K562 (cell line): ENCODE data around the gene LRRIQ4. TPM values are rescaled to one million over a fixed set of nuclear protein-coding genes. Genes with fewer than 3 reads are reported as not detected.
A peak's percentile ranks its signal among the peaks of the same experiment; 100 is the strongest.

Source experiments
- BMI1 ChIP-seq: fragments of 150-350 bp; IDR thresholded peaks from 2 replicates; pipeline ENCODE4 v1.6.1; 2014; ENCODE audit warnings: low read length
- BRD9 ChIP-seq: fragments of 450-650 bp; IDR thresholded peaks from 2 replicates; pipeline ENCODE4 v1.6.1; 2018; ENCODE audit warnings: low read depth; ENCODE audit not compliant: partially characterized antibody
- CTBP1 ChIP-seq: fragments of 450-650 bp; IDR thresholded peaks from 2 replicates; pipeline ENCODE4 v1.6.1; 2016; ENCODE audit warnings: borderline replicate concordance
- GATAD2B ChIP-seq: fragments of 450-650 bp; IDR thresholded peaks from 2 replicates; pipeline ENCODE4 v1.6.1; 2017; ENCODE audit warnings: mild to moderate bottlenecking, borderline replicate concordance
- KDM4B ChIP-seq, 2 experiments: fragments of 450-650 bp in 1 of 2; sonication (generic) in 1 of 2; IDR thresholded peaks; 2 replicates each; pipeline ENCODE4 v1.6.1; 2016 to 2017; ENCODE audit warnings: borderline replicate concordance in 2 of 2, antibody characterized with exemption in 1 of 2, low read depth in 1 of 2, mild to moderate bottlenecking in 1 of 2
- STAT5A ChIP-seq: IDR thresholded peaks from 2 replicates; pipeline ENCODE4 v1.6.1; 2012; ENCODE audit warnings: low read length, inconsistent platforms, borderline replicate concordance
- TARDBP ChIP-seq: fragments of 450-650 bp; IDR thresholded peaks from 2 replicates; pipeline ENCODE4 v1.6.1; 2016
- TOE1 ChIP-seq, 2 experiments: fragments of 450-650 bp in 1 of 2; sonication (generic) in 1 of 2; formaldehyde crosslinking in 1 of 2; IDR thresholded peaks; 2 replicates each; pipeline versions ENCODE4 v1.7.1 to v1.8.0; 2016 to 2022; ENCODE audit warnings: borderline replicate concordance in 2 of 2, mild to moderate bottlenecking in 2 of 2, antibody characterized with exemption in 1 of 2, inconsistent platforms in 1 of 2, low read depth in 1 of 2, missing genetic modification reagents in 1 of 2, moderate library complexity in 1 of 2
- U2AF1 ChIP-seq: fragments of 200-400 bp; formaldehyde crosslinking; optimal IDR thresholded peaks from 2 replicates; pipeline ENCODE3; 2017; ENCODE audit warnings: mild to moderate bottlenecking, low read depth, low read length, moderate library complexity
- ZNF41 ChIP-seq: fragments of 250-450 bp; sonication (Bioruptor Pico); conservative IDR thresholded peaks from 2 replicates; pipeline ENCODE4 v1.4.0; 2020; ENCODE audit warnings: mild to moderate bottlenecking
- ZNF57 ChIP-seq: fragments of 450-650 bp; formaldehyde crosslinking; IDR thresholded peaks from 2 replicates; pipeline ENCODE4 v1.4.0; 2020; ENCODE audit warnings: mild to moderate bottlenecking, moderate library complexity
- ZNF785 ChIP-seq: fragments of 250-450 bp; sonication (Bioruptor Pico); IDR thresholded peaks from 2 replicates; pipeline ENCODE4 v1.4.0; 2020; ENCODE audit warnings: mild to moderate bottlenecking
- polyA plus RNA-seq, 8 experiments: library from polyadenylated mRNA; depleted of rRNA in 4 of 8; stranded (reverse) in 5 of 8; unstranded in 3 of 8; fragments of >200 nt; fragmentation: Nextera tagmentation in 2 of 8; fragmentation: Illumina TruSeq in 1 of 8; extraction: Ambion mirVana in 2 of 8; extraction: Trizol in 1 of 8; gene quantifications; 2 replicates each; pipeline versions ENCODE4 v1.2.1 to v1.2.3, GENCODE V29; 2011 to 2014; ENCODE audit warnings: inconsistent platforms in 1 of 8, missing spikeins in 1 of 8
- total RNA-seq, 7 experiments: library from RNA; depleted of rRNA in 6 of 7; stranded (reverse); fragments of >200 nt in 6 of 7; fragmentation: Illumina TruSeq in 2 of 7; extraction: Trizol in 2 of 7; gene quantifications; 2 replicates each; pipeline versions ENCODE4 v1.2.1 to v1.2.3, GENCODE V29; 2011 to 2021; ENCODE audit warnings: low replicate concordance in 1 of 7
- TF ChIP-seq, protein P1 (sequence below), 2 experiments: fragments of 450-650 bp in 1 of 2; sonication (generic) in 1 of 2; formaldehyde crosslinking in 1 of 2; IDR thresholded peaks in 1 of 2; conservative IDR thresholded peaks in 1 of 2; 2 replicates each; pipeline versions ENCODE4 v1.6.1 to v1.8.1; 2016 to 2023; ENCODE audit warnings: mild to moderate bottlenecking in 2 of 2, moderate library complexity in 2 of 2, inconsistent platforms in 1 of 2, missing genetic modification reagents in 1 of 2
- TF ChIP-seq, protein P2 (sequence below): fragments of 250-450 bp; sonication (Bioruptor Pico); IDR thresholded peaks from 2 replicates; pipeline ENCODE4 v1.5.0; 2020; ENCODE audit warnings: mild to moderate bottlenecking, borderline replicate concordance
- TF ChIP-seq, protein P3 (sequence below): fragments of 250-450 bp; sonication (Bioruptor Pico); IDR thresholded peaks from 2 replicates; pipeline ENCODE4 v1.5.0; 2021
- TF ChIP-seq, protein P4 (sequence below): IDR thresholded peaks from 2 replicates; pipeline ENCODE4 v1.6.1; 2011; ENCODE audit warnings: borderline replicate concordance, low read depth, mild to moderate bottlenecking, moderate library complexity, low read length; ENCODE audit not compliant: insufficient read depth, poor library complexity, severe bottlenecking
- TF ChIP-seq, protein P5 (sequence below): fragments of 250-450 bp; sonication (Bioruptor Pico); IDR thresholded peaks from 2 replicates; pipeline ENCODE4 v1.8.0; 2022; ENCODE audit warnings: inconsistent platforms

The LRRIQ4 gene
- total and polyA plus RNA-seq, 9 of the 15 experiments (the other 6 are each of a cell fraction or from before 2014, with no cell fraction given): not detected

DNA sequence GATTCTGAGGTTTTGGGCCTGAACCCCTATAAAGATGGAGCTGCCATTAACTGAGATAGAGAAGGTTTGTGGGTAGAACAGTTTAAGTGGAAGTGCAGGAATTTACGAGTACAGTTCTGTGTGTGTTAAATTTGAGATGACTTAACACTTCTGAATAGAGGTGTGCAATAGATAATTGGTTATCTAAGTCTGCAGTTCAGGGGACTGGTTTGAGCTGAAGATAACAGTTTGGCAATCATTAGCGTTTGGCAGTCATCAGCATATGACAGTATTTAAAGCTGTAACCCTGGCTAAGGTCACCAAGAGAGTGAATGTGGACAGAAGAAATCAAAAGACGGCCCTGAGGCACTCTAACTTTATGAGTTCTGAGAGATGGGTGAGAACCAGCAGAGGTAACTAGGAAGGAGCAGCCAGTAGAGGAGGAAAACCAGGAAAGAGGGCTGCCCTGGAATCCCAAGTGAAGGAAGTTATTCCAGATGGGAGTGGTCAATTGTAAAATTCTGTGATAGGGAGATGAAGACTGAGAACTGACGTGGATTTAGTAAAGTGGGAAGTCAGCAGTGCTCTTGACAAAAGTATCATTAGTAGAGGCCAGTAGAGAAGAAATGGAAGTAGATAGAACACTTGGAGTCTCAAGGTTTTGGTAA is 31.3 kb upstream of the LRRIQ4 start (continued):
- TF ChIP-seq, protein P1, sequence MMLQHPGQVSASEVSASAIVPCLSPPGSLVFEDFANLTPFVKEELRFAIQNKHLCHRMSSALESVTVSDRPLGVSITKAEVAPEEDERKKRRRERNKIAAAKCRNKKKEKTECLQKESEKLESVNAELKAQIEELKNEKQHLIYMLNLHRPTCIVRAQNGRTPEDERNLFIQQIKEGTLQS (IDR thresholded peaks at IDR 0.05): peak; percentile 44; the same call in 1 of the 2 replicates
- TF ChIP-seq, protein P1 (CRISPR knock-in tag; conservative IDR thresholded peaks at IDR 0.05): no peak
- TF ChIP-seq BRD9: no peak
- TF ChIP-seq ZNF41 (CRISPR knock-in tag): no peak
- no peak for TF ChIP-seq TOE1 (IDR thresholded peaks at IDR 0.05; ENCODE audit: borderline replicate concordance)
- TF ChIP-seq TOE1 (CRISPR knock-in tag; IDR thresholded peaks at IDR 0.05; ENCODE audit: borderline replicate concordance, low read depth): no peak
- TF ChIP-seq, protein P2, sequence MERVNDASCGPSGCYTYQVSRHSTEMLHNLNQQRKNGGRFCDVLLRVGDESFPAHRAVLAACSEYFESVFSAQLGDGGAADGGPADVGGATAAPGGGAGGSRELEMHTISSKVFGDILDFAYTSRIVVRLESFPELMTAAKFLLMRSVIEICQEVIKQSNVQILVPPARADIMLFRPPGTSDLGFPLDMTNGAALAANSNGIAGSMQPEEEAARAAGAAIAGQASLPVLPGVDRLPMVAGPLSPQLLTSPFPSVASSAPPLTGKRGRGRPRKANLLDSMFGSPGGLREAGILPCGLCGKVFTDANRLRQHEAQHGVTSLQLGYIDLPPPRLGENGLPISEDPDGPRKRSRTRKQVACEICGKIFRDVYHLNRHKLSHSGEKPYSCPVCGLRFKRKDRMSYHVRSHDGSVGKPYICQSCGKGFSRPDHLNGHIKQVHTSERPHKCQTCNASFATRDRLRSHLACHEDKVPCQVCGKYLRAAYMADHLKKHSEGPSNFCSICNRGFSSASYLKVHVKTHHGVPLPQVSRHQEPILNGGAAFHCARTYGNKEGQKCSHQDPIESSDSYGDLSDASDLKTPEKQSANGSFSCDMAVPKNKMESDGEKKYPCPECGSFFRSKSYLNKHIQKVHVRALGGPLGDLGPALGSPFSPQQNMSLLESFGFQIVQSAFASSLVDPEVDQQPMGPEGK: no peak
- TF ChIP-seq KDM4B (IDR thresholded peaks at IDR 0.05; ENCODE audit: borderline replicate concordance in 2 of 2, low read depth in 1 of 2): no peak
- no peak for TF ChIP-seq BMI1
- TF ChIP-seq GATAD2B: no peak; the same call in 1 of the 2 replicates
- TF ChIP-seq ZNF57 (CRISPR knock-in tag): no peak
- TF ChIP-seq, protein P3, sequence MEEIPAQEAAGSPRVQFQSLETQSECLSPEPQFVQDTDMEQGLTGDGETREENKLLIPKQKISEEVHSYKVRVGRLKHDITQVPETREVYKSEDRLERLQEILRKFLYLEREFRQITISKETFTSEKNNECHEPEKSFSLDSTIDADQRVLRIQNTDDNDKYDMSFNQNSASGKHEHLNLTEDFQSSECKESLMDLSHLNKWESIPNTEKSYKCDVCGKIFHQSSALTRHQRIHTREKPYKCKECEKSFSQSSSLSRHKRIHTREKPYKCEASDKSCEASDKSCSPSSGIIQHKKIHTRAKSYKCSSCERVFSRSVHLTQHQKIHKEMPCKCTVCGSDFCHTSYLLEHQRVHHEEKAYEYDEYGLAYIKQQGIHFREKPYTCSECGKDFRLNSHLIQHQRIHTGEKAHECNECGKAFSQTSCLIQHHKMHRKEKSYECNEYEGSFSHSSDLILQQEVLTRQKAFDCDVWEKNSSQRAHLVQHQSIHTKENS (CRISPR knock-in tag): no peak
- TF ChIP-seq, protein P4, sequence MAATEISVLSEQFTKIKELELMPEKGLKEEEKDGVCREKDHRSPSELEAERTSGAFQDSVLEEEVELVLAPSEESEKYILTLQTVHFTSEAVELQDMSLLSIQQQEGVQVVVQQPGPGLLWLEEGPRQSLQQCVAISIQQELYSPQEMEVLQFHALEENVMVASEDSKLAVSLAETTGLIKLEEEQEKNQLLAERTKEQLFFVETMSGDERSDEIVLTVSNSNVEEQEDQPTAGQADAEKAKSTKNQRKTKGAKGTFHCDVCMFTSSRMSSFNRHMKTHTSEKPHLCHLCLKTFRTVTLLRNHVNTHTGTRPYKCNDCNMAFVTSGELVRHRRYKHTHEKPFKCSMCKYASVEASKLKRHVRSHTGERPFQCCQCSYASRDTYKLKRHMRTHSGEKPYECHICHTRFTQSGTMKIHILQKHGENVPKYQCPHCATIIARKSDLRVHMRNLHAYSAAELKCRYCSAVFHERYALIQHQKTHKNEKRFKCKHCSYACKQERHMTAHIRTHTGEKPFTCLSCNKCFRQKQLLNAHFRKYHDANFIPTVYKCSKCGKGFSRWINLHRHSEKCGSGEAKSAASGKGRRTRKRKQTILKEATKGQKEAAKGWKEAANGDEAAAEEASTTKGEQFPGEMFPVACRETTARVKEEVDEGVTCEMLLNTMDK: no peak
- TF ChIP-seq CTBP1: peak; percentile 66
- peak; percentile 68; the same call in 1 of the 2 replicates for TF ChIP-seq STAT5A
- TF ChIP-seq ZNF785: no peak
- TF ChIP-seq TARDBP: no peak
- TF ChIP-seq, protein P5, sequence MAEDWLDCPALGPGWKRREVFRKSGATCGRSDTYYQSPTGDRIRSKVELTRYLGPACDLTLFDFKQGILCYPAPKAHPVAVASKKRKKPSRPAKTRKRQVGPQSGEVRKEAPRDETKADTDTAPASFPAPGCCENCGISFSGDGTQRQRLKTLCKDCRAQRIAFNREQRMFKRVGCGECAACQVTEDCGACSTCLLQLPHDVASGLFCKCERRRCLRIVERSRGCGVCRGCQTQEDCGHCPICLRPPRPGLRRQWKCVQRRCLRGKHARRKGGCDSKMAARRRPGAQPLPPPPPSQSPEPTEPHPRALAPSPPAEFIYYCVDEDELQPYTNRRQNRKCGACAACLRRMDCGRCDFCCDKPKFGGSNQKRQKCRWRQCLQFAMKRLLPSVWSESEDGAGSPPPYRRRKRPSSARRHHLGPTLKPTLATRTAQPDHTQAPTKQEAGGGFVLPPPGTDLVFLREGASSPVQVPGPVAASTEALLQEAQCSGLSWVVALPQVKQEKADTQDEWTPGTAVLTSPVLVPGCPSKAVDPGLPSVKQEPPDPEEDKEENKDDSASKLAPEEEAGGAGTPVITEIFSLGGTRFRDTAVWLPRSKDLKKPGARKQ: no peak
- no peak for TF ChIP-seq U2AF1
